OCI-LY3 (cell line): ENCODE results near the gene TRIO.

Source experiments
- H2AFZ ChIP-seq: fragments of 200-600, 300-600 bp; shearing (Covaris generic); 2 replicates; pipeline ENCODE4 v1.6.0; 2014; ENCODE audit warnings: antibody characterized with exemption, low read depth, low read length
- H3K27ac ChIP-seq: fragments of 200-600, 300-600 bp; sonication (generic); 2 replicates; pipeline ENCODE4 v1.5.1; 2014; ENCODE audit warnings: mild to moderate bottlenecking, low read length, moderate library complexity, mixed read lengths
- H3K27me3 ChIP-seq: fragments of 200-600, 300-600 bp; sonication (generic); 2 replicates; pipeline ENCODE4 v1.6.1; 2014; ENCODE audit warnings: low read depth, low read length, mixed read lengths
- H3K36me3 ChIP-seq: fragments of 200-600, 300-600 bp; sonication (generic); replicated peaks from 2 replicates; pipeline ENCODE3; 2014; ENCODE audit warnings: low read depth, low read length, mixed read lengths
- H3K4me1 ChIP-seq: fragments of 300-600, 200-600 bp; sonication (generic); 2 replicates; pipeline ENCODE4 v1.6.1; 2014; ENCODE audit warnings: low read length, mixed read lengths
- H3K4me2 ChIP-seq: fragments of 200-600, 300-600 bp; sonication (generic); 2 replicates; pipeline ENCODE4 v1.6.1; 2014; ENCODE audit warnings: low read length, mixed read lengths
- H3K4me3 ChIP-seq: fragments of 300-600, 200-600 bp; sonication (generic); 2 replicates; pipeline ENCODE4 v1.5.1; 2014; ENCODE audit warnings: antibody characterized with exemption, mild to moderate bottlenecking, low read length, moderate library complexity
- H3K79me2 ChIP-seq: fragments of 300-600, 200-600 bp; shearing (Covaris generic); 2 replicates; pipeline ENCODE4 v1.6.1; 2014; ENCODE audit warnings: mild to moderate bottlenecking, low read length, mixed read lengths
- H3K9ac ChIP-seq: fragments of 300-600, 200-600 bp; shearing (Covaris generic); 2 replicates; pipeline ENCODE4 v1.6.0; 2014; ENCODE audit warnings: mild to moderate bottlenecking, low read length, moderate library complexity
- H3K9me3 ChIP-seq: fragments of 200-600, 300-600 bp; shearing (Covaris generic); 2 replicates; pipeline ENCODE4 v1.6.1; 2014; ENCODE audit warnings: low read length, mixed read lengths; ENCODE audit not compliant: insufficient read depth
- H4K20me1 ChIP-seq: fragments of 200-600, 300-600 bp; sonication (generic); 2 replicates; pipeline ENCODE4 v1.6.1; 2016; ENCODE audit warnings: low read length, mixed read lengths; ENCODE audit not compliant: insufficient read depth
- CTCF ChIP-seq: fragments of 200-600, 300-600 bp; sonication (generic); IDR thresholded peaks from 2 replicates; pipeline ENCODE4 v1.5.1; 2014; ENCODE audit warnings: antibody characterized with exemption, low read length, low read depth
- EZH2phosphoT487 ChIP-seq: fragments of 200-600 bp; shearing (Covaris generic); IDR thresholded peaks from 2 replicates; pipeline ENCODE4 v1.6.1; 2018; ENCODE audit warnings: antibody characterized with exemption, mixed run types, low read depth

Gene TRIO

GRCh38 chr5:14444161-14444560 lies 301.0 kb downstream of the TRIO start:
- no peak overlapping the region for H3K9ac ChIP-seq
- H3K4me2 ChIP-seq, result no peak overlapping the region
- H3K27ac ChIP-seq, result no peak overlapping the region

DNA sequence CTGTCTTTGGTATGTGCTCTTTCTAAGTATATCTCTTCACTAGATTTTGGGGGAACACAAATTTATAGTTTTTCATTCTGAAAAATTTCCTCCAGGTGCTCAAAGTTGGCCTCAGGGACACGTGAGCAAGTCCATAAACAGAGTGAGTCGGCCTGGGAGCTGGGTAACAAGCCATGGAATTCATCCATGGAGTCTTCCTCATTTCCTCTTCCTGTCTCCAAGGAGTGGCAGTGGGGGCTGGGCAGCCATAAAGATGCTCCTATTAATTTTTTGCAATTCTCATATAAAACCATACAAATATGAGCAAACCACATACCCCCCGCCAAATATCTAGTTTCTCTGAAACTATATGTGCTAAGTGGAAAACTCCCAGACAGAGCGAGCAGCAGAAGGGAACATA lies 301.9 kb downstream of the TRIO start:
- Histone ChIP-seq H3K27ac (no peak overlapping the region), H3K4me2 (no peak overlapping the region), H3K9ac (no peak overlapping the region), H3K4me3 (no peak overlapping the region), H3K4me1 (no peaks in the 10 kb centered on the region), H3K9me3 (no peaks in the 10 kb centered on the region), H3K27me3 (peaks cover 10% of the 10 kb centered on the region; the same call in 1 of the 2 replicates), H2AFZ (no peak overlapping the region), H4K20me1 (no peaks in the 10 kb centered on the region), H3K36me3 (no peaks in the 10 kb centered on the region), H3K79me2 (no peaks in the 10 kb centered on the region)
- no peak for TF ChIP-seq EZH2phosphoT487
- TF ChIP-seq CTCF, result no peak

More at GRCh38 chr5:14444161-14444560, 301.0 kb downstream of the TRIO start:
- H3K9me3 ChIP-seq, result no peaks in the 10 kb centered on the region
- TF ChIP-seq CTCF, result no peak
- TF ChIP-seq EZH2phosphoT487, result no peak
- no peaks in the 10 kb centered on the region for H4K20me1 ChIP-seq
- no peak overlapping the region for H2AFZ ChIP-seq
- H3K36me3 ChIP-seq, result no peaks in the 10 kb centered on the region
- H3K79me2 ChIP-seq, result no peaks in the 10 kb centered on the region
- H3K4me3 ChIP-seq, result no peak overlapping the region
- no peaks in the 10 kb centered on the region for H3K4me1 ChIP-seq
- peaks cover 10% of the 10 kb centered on the region; the same call in 1 of the 2 replicates for H3K27me3 ChIP-seq

DNA sequence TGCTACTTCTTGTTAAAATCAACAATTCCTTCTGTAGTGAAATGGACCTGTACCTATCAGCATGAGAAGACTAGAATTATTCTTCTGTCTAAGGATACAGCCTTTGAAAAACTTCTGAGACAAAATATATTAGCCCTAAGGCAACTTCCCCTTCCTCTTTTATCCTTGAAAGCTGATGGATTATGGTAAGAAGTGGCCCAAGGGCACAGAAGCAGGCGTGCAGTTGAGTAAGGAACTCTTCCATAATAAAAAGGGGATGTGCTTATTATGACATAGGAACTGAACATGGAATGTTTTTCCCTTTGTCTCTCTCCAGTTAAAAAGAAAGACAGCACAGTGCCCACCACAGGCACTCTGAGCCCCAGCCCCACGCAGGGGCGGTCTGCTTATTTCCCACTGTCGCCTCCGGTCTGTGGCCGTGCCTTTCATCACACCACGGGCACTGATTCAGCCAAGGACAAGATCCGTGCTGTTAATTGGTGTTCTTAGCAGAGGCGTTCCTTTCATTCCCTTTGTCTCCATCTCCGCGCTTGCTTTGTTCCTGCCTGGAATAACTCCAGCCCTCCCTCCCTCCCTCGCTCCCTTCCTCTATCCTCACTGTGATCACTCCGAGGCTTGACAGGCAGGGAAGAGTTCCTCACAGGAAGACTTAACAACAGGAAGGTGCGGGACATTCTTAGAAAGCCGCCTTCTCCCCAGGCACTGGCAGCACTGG lies 302.6 kb downstream of the TRIO start:
- Histone ChIP-seq H2AFZ (no peak overlapping the region), H3K9me3 (no peaks in the 10 kb centered on the region), H3K79me2 (no peaks in the 10 kb centered on the region), H3K9ac (no peak overlapping the region), H3K27ac (no peak overlapping the region), H4K20me1 (no peaks in the 10 kb centered on the region), H3K4me1 (no peaks in the 10 kb centered on the region), H3K27me3 (peaks cover 10% of the 10 kb centered on the region; the same call in 1 of the 2 replicates), H3K4me3 (no peak overlapping the region), H3K36me3 (no peaks in the 10 kb centered on the region), H3K4me2 (no peak overlapping the region)
- no peak for TF ChIP-seq CTCF
- no peak for TF ChIP-seq EZH2phosphoT487

GRCh38 chr5:14447958-14448911 lies 305.1 kb downstream of the TRIO start:
- H3K36me3 ChIP-seq, result no peaks in the 10 kb centered on the region

More at GRCh38 chr5:14447958-14448911, 305.1 kb downstream of the TRIO start:
- H3K9me3 ChIP-seq, result no peaks in the 10 kb centered on the region
- peaks cover 10% of the 10 kb centered on the region; the same call in 1 of the 2 replicates for H3K27me3 ChIP-seq
- no peak overlapping the region for H3K4me3 ChIP-seq
- H4K20me1 ChIP-seq, result no peaks in the 10 kb centered on the region
- no peak for TF ChIP-seq EZH2phosphoT487
- no peak for TF ChIP-seq CTCF
- H3K9ac ChIP-seq, result no peak overlapping the region
- H2AFZ ChIP-seq, result no peak overlapping the region
- H3K27ac ChIP-seq, result no peak overlapping the region
- H3K4me1 ChIP-seq, result no peaks in the 10 kb centered on the region
- H3K79me2 ChIP-seq, result no peaks in the 10 kb centered on the region
- H3K4me2 ChIP-seq, result no peak overlapping the region
